HG02571 (cell line): Measurements from ENCODE around the gene HOXB7.

Source experiments
- ATAC-seq: cut with Tn5 transposase; IDR thresholded peaks from one replicate; pipeline ENCODE4 v1.9.1; 2021; ENCODE audit warnings: mild to moderate bottlenecking, moderate library complexity; ENCODE audit not compliant: unreplicated experiment

HOXB7 gene

DNA sequence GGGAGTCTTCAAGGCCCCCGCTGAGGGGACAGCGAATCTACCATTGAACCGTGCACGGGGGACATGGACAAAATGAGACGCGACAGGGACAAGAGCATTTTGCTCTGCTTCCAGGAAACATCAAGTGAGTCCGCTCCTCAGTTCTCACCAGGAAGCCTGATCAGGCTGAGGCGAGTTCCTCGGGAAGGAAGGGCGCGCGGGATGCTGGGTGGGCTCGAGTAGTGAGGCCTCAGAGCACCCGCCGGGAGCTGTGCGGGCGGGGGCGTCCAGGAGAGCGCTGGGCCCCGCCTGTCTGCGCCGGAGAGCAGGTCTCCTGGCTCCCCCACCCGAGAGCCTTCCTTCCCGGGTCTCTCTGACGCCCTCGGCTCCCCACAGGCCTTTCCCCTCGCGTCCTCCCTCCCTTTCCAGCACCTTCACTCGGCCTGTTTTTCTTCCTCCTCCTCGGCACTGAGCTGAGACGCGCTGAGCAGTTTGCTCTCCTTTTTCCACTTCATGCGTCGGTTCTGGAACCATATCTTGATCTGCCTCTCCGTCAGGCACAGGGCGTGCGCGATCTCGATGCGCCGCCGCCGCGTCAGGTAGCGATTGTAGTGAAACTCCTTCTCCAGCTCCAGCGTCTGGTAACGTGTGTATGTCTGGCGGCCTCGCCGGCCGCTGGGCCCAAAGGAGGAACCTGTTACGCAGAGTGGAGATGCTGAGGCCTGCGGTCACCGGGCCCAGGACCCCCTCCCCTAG, 14.7 kb downstream of the HOXB7 start:
- ATAC-seq: no peak

DNA sequence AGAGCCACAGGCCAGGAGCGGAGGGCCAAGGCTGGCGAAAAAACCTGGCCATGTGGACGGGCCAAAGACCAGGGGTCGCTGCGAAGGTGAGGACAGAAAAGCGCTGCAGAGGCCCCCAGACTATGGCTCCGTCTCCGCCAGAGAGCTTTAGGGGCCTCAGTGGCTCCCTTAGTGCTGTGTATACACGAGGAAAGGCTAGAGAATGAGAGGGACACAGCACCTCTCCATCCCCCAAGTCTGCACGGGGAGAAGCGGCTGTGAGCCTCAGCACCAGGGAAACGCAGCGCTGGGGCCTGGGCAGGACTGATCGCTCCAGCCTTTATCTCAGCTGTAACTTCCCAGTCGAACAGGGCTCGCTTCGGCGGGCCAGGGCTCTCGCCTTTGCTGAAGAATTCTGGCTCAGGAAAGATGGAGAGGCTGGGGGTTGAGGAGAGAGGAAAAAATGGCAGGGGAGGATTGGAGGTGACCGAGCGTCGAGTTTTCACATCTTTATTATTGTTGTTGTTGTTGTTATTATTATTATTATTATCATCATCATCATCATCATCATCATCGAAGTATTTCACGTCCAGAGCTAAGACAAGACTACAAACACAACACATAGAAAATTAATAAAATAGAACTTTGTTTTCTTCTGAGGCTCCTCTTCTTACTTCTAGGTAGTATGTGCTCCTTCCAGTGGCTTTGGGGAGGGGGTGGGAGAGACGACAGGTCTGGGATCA, 15.4 kb downstream of the HOXB7 start:
- no peak for ATAC-seq

DNA sequence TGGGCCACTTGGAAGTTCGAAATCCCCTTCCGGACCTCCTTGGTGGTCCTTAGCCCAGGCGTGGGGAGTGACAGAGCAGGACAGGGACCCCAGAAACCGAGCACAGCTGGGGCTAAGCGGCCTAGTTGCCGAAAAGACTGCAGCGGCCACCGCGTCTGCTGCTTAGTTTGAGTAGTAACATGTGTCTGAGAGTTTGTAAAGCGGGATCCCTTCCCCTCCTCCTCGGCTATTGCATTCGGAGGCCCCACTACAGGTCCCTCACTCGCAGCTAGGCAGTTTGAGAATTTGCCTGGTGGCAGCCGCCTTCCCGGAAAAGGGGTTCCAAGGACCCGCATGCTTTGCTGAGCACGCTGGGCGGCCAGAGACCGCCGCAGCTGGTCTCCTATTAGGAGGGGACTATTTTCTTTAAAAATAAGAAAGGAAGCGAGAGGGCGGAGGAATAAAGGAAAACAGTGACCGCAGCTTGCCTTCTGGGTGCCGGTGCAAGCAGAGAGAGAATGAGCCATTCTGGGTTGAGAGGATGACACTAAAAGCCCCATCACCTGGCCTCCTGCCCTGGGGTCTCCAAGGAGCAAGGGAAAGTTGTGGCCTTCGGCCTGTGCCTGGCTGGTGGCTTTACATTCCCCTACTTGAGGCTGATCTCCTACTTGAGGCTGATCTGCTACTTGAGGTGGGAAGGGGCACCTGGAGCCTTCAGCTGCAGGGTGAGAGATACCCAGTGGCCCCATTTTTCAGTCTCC, 16.1 kb downstream of the HOXB7 start:
- ATAC-seq: no peak

DNA sequence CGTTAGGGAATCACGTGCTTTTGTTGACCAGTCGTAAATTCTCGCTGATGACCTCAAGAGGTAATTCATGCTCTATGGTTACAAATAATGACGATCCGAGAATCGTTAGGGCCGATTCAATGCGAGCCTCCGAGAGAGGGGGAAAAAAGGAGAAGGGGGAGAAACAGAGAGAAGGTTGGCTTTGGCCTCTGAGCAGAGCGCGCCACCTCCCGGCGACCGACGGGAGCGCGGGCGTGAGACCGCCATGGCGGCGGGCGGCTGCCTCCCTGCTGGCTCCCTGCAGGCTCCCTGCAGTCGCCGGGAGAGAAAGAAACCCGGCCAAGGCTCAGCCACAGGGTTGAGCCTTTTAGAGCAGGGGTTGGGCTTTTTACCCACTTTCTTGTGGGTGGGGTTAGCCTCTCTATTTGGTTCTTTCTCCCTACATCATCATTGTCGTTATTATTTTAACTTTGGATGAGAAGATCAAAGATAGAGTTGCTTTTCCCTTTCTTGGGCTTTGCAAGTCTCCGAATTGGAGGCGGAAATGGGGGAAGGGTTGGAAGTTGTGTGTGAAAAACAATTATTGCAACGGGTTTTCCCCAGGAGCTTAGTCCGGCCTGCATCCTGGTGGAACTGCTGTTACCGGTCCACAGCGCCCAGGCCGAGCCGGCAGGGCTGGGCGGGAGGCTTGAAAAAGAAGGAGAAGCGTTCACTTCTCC, 16.8 kb downstream of the HOXB7 start:
- no peak for ATAC-seq

DNA sequence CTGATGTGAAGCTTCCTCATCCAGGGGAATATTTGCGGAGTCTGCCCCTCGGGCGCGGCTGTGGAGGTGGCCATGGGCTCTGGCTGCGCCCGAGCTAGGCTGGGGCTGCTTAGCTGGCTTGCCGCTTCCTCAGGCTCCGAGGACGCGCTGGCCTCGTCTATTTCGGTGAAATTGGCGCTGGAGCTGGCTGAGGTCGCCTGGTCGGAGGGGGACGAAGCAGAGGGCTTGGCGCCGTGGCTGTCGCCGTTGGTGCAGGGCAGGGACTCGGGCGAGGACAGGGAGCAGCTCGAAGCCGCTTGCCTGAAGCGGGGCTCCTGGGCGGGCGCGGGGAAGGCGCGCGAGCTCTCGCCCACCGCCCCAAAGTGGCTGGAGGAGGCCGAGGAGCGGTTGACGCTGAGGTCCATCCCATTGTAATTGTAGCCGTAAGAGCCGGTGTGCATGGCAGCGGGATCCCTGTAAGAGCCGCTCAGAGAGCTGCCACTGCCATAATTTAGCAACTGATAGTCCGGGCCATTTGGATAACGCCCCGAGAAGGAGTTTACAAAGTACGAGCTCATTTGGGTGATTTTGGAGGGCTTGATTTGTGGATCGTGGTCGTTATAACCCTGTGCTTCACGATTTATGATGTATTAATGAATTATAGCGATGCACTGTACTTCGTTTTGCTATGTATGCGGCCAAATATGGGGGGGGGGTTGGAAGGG, 17.5 kb downstream of the HOXB7 start, which contains the start of gene HOXB5:
TSS of gene HOXB5 (minus strand) at position 654 of the 704 bp plus-strand sequence. CDS start at position 557, 97 bp downstream.
- no peak for ATAC-seq

DNA sequence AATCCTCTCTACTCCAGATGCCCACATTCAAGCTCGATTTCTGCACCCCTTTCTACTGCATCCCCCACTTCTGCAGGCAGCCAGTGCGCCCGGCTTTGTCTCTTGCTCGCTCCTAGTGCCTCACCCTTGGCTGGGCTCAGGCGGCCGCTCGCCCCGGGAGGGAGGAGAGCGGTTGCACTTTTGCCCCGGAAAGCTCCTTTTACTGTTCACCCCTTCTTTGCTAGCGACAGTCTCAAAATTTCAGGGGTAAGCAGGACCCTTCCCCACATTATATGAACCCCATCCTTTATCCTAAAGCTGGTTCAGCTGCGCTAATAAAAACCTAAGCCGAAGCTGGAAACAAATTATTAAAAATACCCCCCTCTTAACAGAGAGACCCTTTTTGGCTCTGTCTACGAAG, 18.2 kb downstream of the HOXB7 start:
- ATAC-seq: no peak

DNA sequence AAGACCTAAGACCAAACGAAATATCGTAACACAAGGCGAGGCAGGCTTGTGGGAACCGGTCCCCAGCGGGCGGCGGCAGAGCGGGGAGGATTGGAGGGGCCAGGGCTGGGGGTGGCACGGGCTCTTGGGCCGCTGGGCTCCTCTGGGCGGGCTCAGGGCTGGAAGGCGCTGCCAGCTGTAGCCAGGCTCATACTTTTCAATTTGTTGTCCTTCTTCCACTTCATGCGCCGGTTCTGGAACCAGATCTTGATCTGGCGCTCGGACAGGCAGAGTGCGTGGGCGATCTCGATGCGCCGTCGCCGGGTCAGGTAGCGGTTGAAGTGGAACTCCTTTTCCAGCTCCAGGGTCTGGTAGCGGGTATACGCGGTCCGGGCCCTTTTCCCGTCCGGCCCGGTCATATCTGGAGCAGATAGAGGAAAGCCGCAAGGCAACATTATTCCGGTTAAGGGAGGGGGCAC, 18.7 kb downstream of the HOXB7 start:
- ATAC-seq: no peak

DNA sequence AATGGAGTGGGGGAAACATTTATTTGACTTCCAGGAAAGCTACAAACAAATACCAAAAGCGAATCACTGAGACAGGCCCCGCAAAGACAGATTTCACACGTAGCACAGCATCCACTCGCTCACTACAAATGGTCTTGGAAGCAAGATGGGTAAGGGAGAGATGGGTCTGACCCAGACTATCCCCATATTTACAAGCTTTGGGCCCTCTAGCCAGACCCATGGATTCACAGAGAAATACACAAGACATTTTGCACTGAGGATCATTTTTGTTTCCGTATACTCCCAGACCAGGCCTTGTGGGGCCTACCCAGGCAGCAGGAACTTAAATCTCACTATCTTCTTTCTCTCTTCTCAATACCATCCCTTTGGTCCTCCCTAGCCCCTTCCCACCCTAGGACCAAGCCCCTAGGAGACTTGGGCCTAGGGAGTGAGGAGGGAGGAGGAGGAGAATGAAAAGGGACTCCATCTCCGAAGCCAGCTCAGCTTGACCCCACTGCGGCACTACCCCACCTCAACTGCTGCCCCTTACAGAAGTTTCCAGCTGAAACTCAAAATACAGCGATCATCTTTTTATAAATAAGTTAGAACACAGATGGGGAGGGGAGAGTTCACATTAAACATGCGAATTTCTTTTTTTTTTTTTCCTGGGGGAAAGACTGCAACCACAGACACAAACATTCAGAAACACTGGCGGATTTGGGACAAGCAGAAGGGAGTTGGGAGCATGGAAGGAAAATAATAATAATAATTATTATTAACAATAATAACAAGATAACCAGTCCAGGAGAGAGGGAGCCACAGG, 19.4 kb downstream of the HOXB7 start:
- no peak for ATAC-seq

DNA sequence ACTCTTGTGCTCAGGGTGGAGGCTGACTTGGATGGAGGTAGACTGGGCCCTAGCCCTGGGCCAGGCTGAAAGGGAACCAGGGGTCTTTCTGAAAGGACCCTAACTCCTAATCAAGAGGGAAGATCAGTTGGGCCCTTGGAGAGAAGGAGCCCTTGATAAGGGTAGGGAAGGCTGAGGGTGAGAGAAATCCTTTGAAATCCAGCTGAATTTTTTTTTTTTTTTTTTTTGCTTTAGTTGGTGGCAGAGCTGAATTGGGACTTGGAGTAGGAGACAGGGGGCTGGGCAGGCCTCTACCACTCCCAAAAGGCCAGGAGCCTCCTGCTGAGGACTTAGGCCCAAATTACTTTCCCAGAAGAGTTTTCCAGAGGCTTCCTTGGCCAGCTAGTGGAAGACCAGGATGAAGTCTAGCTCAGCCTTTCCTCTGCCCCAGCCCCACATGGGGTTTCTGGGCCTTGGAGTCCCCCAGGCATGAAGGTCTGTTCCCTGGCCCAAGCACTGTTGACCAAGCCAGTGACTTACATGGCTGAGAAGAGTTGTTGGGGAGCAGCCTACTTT, 20.1 kb downstream of the HOXB7 start:
- no peak for ATAC-seq

DNA sequence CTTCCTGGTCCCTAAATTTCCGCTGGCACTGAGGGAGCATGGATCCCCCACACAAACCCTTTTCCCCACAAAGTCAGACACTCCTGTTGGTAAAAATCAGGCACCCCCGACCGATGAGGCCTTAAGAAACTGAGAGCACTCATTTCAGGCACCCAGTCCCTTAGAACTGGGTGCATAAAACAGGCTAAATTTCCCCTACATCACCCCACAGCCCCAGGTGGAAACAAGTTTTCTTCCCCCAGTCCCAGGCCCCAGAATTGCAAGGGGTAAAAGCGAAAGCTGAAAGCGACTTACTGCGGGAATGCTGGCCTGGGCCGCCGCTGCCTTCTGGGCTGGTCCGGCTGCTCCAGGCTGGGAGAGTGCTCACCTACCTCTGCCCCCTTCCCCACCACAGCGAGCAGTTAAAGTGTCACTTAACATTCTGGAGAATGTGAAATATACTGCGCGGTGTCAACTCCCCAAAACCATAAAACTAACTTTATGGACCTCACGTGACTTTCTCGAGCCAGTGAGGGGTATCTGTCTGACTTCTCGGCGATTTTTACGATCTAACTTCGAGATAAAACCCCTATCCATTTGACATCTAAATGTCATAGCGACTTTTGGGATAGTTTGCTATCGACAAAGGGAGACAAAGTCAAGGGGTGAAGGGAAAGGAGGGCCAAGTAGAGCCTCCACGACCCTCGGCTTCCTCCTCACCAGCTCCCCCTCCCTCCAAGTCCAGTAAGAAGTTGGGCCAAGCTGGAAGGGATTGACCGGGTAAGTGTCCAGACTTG, 20.8 kb downstream of the HOXB7 start, which contains the start of gene HOXB3:
TSS of gene HOXB3 (minus strand) at position 411 of the 776 bp plus-strand sequence. CDS start 37,767 bp downstream, outside the sequence.
- ATAC-seq: no peak

DNA sequence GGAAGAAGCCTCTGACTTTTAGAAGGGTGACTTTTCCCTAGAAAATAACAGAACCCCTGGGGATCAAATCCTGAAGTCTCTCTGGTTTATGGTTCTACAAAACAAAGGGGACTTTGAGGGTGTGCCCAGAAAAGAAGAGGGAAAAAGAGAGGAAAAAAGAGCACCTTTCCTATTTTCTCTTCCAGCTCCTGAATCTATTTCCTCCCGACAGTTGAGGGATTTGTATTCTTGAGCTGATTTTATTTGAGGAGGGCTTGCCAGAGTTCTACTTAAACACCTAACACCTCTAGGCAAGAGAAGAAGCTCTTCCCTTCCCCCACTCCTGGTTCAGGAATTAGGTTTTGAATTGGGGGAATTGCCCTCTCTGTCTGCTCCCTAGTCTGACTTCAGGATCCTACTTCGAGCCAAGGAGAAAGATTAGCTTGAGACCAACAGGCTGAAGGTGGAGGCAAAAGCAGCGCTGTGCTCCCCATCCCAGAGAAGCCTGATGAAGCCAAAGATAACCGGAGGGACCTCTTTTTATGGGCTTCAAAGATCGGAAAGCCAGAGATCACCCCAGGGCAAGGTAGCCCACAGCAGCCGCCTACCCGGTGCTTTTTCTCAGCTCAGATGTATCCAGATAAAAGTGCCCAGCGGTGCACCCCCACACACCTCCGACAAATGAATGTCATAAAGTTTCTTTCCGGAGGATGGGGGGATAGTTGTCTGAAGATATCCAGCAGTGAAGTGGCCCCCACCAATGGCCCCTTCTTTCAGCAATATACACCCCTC, 21.6 kb downstream of the HOXB7 start:
- ATAC-seq: no peak

DNA sequence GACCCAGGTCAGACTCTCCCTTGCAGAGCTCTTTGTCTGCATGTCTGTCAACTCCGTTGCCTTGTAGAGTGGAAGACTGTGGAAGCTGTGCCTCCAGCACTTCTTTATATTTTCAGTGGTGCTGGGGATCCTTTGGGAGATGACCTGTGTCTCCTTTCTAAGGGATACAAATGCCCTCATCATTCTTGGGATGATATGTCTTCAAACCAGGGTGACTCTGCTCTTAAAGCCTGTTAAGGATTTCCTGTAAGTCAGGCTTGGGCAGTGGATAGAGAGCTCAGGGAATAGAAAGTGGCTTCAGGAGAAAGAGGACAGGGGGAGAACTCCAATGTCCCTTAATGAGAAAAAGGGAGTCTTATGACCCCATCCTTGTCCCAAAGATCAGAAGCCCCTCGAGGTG, 22.3 kb downstream of the HOXB7 start:
- ATAC-seq: no peak

DNA sequence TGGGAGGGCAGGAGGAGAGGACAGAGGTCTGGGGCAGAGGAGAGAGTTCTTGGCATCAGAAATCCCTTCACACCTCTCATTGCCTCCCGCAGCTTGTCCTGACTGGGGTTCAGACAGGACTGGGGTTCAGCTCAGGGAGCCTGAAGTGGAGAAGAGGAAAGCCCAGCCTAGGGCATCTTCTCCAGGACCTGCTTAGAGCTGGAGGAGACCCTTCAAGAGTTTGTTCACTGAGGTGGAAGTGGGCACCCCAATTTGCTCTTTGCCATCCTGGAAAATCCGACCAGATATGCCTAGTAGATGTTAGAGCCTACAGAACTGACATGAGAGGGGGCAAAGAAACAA, 22.8 kb downstream of the HOXB7 start:
- ATAC-seq: no peak

DNA sequence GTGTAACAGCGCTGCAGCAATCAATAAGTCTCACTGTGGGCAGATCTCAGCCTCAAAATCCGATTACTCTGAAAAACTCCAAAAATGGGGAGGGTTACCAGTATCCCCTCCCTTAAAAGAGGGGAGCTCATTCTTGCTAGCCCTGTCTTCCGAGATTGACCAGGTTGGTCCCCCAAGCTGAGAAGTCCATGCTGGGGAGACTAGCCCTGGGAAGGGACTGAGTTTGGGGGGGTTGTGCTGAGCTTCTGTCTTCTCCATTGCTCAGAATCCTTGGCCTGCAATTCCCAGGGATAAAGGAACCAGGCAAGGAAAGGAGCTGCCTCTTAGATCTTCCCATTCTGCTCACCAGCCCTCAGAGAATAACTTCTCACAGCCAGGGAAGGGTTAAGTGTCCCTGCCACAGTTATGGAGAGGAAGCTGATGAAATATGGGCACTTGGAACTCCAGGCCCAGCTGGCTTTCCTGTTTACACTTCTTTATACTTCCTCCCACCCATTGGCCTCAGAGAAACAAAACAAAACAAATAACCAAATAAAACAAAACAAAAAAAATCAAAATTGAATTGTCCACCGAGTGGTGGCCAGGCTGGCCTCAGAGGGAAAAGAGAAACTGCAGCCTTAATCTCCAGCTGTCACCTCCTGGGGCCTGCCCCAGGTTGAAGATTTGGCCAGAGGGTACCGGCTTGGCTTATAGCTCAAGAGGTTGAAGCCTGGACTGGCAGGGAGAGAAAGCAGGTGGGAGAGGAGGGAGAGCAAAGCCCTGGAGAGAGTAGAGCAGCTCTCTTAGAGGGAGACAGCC, 23.3 kb downstream of the HOXB7 start:
- no peak for ATAC-seq

DNA sequence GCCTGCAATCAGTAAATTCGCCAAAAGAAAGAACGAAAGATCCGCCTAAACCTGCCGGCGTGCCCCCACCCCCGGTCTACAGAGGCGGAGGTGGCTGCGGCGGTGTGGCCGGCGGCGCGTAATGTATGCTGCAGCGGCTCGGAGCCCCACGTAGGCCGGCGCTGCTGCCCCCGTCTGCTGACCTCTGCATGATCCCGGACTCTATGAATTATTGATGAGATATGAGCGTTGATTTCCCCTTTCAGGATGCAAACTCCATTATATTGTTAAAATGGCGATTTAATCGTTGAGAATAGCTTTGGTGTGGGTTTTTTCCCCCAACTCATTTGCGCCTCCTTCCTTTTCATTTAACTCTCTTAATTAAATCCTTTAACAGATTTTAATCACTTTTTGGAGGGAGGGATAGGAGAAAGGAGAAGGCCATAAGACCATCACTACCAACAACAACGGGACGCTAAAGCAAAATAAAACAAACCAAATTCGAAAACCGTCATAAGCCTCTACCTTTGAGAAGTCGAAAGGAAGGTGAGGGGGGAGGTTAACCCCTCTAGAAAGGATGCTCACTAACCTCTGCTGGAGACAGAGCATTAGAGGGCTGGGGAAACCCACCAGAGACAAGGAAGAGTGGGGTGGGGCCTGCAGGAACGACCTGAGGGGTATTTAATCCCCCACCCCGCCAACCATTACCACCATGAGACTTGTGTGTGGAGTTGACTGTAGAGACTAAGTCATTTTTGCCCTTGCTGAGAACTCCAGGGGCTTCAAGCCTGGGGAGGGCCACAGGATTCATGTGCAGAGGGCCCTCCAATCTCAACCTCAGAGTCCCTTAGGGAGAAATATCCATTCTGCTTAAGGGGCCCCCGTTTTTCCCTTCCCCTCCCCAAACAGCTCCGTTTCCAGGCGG, 24.2 kb downstream of the HOXB7 start:
- ATAC-seq: no peak

DNA sequence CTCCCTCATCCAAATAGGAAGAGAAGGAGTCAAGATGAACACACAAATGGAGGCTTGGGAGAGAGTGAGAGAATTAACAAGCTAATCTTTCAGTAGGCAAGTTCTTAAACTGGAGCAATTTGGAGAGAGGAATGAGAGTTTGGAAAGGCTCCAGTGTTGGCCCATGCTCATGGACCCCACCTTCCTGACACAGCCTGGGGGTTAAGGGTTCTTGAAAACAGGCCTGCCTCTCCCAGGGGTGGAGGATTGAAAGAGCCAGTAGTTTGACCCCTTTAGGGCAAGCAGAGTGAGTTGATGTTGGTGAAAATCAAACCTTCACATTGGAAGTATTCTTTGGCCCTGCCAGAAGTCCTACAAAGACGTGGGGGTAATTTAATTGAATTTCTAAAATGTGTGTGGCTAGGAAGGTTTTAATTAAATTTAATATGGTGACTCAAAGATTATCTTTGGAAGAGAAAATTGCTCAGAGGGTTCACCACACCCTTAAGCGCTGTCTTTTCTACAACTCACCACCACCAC, 26.5 kb downstream of the HOXB7 start:
- no peak for ATAC-seq
